Measurements from ENCODE around the gene DTNA. TPM values are rescaled to one million over a fixed set of nuclear protein-coding genes. Genes with fewer than 3 reads are reported as not detected.

Gene DTNA
- total RNA-seq, 1 experiment from 2014 or later, result 10.4 TPM

- intact Hi-C loops (cut with micrococcal nuclease; ENCODE audit: unreplicated experiment), result loop anchor here (5.0 kb wide), 1 partner anchor 276 kb away; no protein-coding TSS in a partner anchor
- POLR2A ChIA-PET, result no interaction called here
- CTCF ChIA-PET, result no interaction called here
- Mint-ChIP-seq H3K9me3 (ENCODE audit: unreplicated experiment) (no peaks in the 10 kb centered on the region), H3K27me3 (ENCODE audit: insufficient read depth, unreplicated experiment) (no peaks in the 10 kb centered on the region), H3K4me3 (ENCODE audit: unreplicated experiment) (no peak overlapping the region), H3K27ac (ENCODE audit: unreplicated experiment) (no peak overlapping the region), H3K36me3 (ENCODE audit: insufficient read depth, unreplicated experiment) (no peaks in the 10 kb centered on the region), H3K4me1 (ENCODE audit: low read depth, unreplicated experiment) (no peaks in the 10 kb centered on the region)
- H3K9me3 ChIP-seq, result no peaks in the 10 kb centered on the region
- TF ChIP-seq CTCF (IDR thresholded peaks at IDR 0.05; ENCODE audit: insufficient read depth in 1 of 2, low read depth in 1 of 2, low read length in 1 of 2, severe bottlenecking in 1 of 2, unreplicated experiment in 1 of 2), result peak; percentile 20 to 45
- H3K36me3 ChIP-seq (ENCODE audit: control insufficient read depth, insufficient read depth, low read length), result no peaks in the 10 kb centered on the region
- BruUV-seq (replicated peaks), result no TSS peak
- DNase-seq, result no peak
- H3K4me1 ChIP-seq, result no peaks in the 10 kb centered on the region
- no peak overlapping the region for H3K4me3 ChIP-seq (ENCODE audit: low read depth, low read length)
- H3K27me3 ChIP-seq (replicated peaks; ENCODE audit: control insufficient read depth, insufficient read depth, low read length), result no peaks in the 10 kb centered on the region
These were observed 156.6 kb downstream of the DTNA start for GRCh38 chr18:34866739-34867138.

GRCh38 chr18:34867520-34867919, 157.4 kb downstream of the DTNA start:
- no peaks in the 10 kb centered on the region for H3K27me3 Mint-ChIP-seq (ENCODE audit: insufficient read depth, unreplicated experiment)
- H3K9me3 Mint-ChIP-seq (ENCODE audit: unreplicated experiment), result no peaks in the 10 kb centered on the region
- CTCF ChIA-PET, result interaction anchor here (0.6 kb wide), 1 partner anchor 276 kb away, joined by 3 read pairs; no protein-coding TSS in a partner anchor
- no peak overlapping the region for H3K27ac Mint-ChIP-seq (ENCODE audit: unreplicated experiment)
- no peaks in the 10 kb centered on the region for H3K27me3 ChIP-seq (replicated peaks; ENCODE audit: control insufficient read depth, insufficient read depth, low read length)
- intact Hi-C loops (cut with micrococcal nuclease; ENCODE audit: unreplicated experiment), result loop anchor here (5.0 kb wide), 1 partner anchor 275 kb away; no protein-coding TSS in a partner anchor
- DNase-seq, result peak in 1 of 2 experiments; percentile 8
- H3K4me3 ChIP-seq (ENCODE audit: low read depth, low read length), result no peak overlapping the region
- no peaks in the 10 kb centered on the region for H3K36me3 Mint-ChIP-seq (ENCODE audit: insufficient read depth, unreplicated experiment)
- no peaks in the 10 kb centered on the region for H3K36me3 ChIP-seq (ENCODE audit: control insufficient read depth, insufficient read depth, low read length)
- no TSS peak for BruUV-seq (replicated peaks)
- H3K4me3 Mint-ChIP-seq (ENCODE audit: unreplicated experiment), result no peak overlapping the region
- no peaks in the 10 kb centered on the region for H3K9me3 ChIP-seq
- POLR2A ChIA-PET, result no interaction called here
- no peaks in the 10 kb centered on the region for H3K4me1 Mint-ChIP-seq (ENCODE audit: low read depth, unreplicated experiment)
- peak in 1 of 2 experiments; percentile 16 for TF ChIP-seq CTCF (IDR thresholded peaks at IDR 0.05; ENCODE audit: insufficient read depth in 1 of 2, low read depth in 1 of 2, low read length in 1 of 2, severe bottlenecking in 1 of 2, unreplicated experiment in 1 of 2)
- no peaks in the 10 kb centered on the region for H3K4me1 ChIP-seq

- no peaks in the 10 kb centered on the region for H3K9me3 Mint-ChIP-seq (ENCODE audit: unreplicated experiment)
- H3K27me3 Mint-ChIP-seq (ENCODE audit: insufficient read depth, unreplicated experiment), result no peaks in the 10 kb centered on the region
- no peak for TF ChIP-seq CTCF (IDR thresholded peaks at IDR 0.05; ENCODE audit: insufficient read depth in 1 of 2, low read depth in 1 of 2, low read length in 1 of 2, severe bottlenecking in 1 of 2, unreplicated experiment in 1 of 2)
- no TSS peak for BruUV-seq (replicated peaks)
- no peak for DNase-seq
- H3K4me3 Mint-ChIP-seq (ENCODE audit: unreplicated experiment), result no peak overlapping the region
- H3K4me3 ChIP-seq (ENCODE audit: low read depth, low read length), result no peak overlapping the region
- CTCF ChIA-PET, result no interaction called here
- H3K4me1 ChIP-seq, result no peaks in the 10 kb centered on the region
- intact Hi-C loops (cut with micrococcal nuclease; ENCODE audit: unreplicated experiment), result no loop called here
- H3K36me3 Mint-ChIP-seq (ENCODE audit: insufficient read depth, unreplicated experiment), result no peaks in the 10 kb centered on the region
- no peaks in the 10 kb centered on the region for H3K36me3 ChIP-seq (ENCODE audit: control insufficient read depth, insufficient read depth, low read length)
- POLR2A ChIA-PET, result no interaction called here
- H3K4me1 Mint-ChIP-seq (ENCODE audit: low read depth, unreplicated experiment), result no peaks in the 10 kb centered on the region
- no peaks in the 10 kb centered on the region for H3K27me3 ChIP-seq (replicated peaks; ENCODE audit: control insufficient read depth, insufficient read depth, low read length)
- no peaks in the 10 kb centered on the region for H3K9me3 ChIP-seq
- no peak overlapping the region for H3K27ac Mint-ChIP-seq (ENCODE audit: unreplicated experiment)
These were observed 160.6 kb downstream of the DTNA start for GRCh38 chr18:34870555-34871310.
